ENCODE measurements around the gene LCN9. TPM values are rescaled to one million over a fixed set of nuclear protein-coding genes. Genes with fewer than 3 reads are reported as not detected.

Gene LCN9
- polyA plus RNA-seq, 1 donor (not counting 4 experiments of a cell fraction or from before 2014, with no cell fraction given) = not detected

- Histone ChIP-seq H3K27me3 (ENCODE audit: control insufficient read depth, extremely low read depth, insufficient read depth, low read length) (no peaks in the 10 kb centered on the region), H3K9me1 (ENCODE audit: control insufficient read depth, extremely low read depth, insufficient read depth, low read length) (no peaks in the 10 kb centered on the region), H3K9me3 (ENCODE audit: control insufficient read depth, low read depth, low read length) (no peaks in the 10 kb centered on the region), H3K4me3 (ENCODE audit: control insufficient read depth in 2 of 3, extremely low read depth in 1 of 3, insufficient read depth in 2 of 3, low read depth in 1 of 3, low read length in 3 of 3) (no peak overlapping the region), H3K9ac (ENCODE audit: control insufficient read depth, extremely low read depth, insufficient read depth, low read length) (no peak overlapping the region), H3K4me2 (ENCODE audit: control insufficient read depth, extremely low read depth, insufficient read depth, low read depth, low read length) (no peak overlapping the region), H3K27ac (ENCODE audit: control insufficient read depth, insufficient read depth, low read length) (no peak overlapping the region), H2AFZ (ENCODE audit: control insufficient read depth, low read length) (no peak overlapping the region), H3K4me1 (ENCODE audit: control insufficient read depth, extremely low read depth, insufficient read depth, low read length) (no peaks in the 10 kb centered on the region), H4K20me1 (ENCODE audit: control insufficient read depth, extremely low read depth, insufficient read depth, low read length) (no peaks in the 10 kb centered on the region), H3K36me3 (ENCODE audit: control insufficient read depth in 2 of 2, extremely low read depth in 1 of 2, insufficient read depth in 2 of 2, low read length in 2 of 2) (no peaks in the 10 kb centered on the region), H3K79me2 (ENCODE audit: control insufficient read depth, insufficient read depth, low read length) (no peaks in the 10 kb centered on the region)
- TF ChIP-seq EZH2 (IDR thresholded peaks at IDR 0.05; ENCODE audit: low read length) (no peak), CTCF (optimal IDR thresholded peaks at IDR 0.05 in 1 of 3, IDR thresholded peaks at IDR 0.05 in 1 of 3, conservative IDR thresholded peaks at IDR 0.05 in 1 of 3; ENCODE audit: extremely low read depth in 1 of 3, insufficient read depth in 2 of 3, low read length in 3 of 3) (no peak)
- dilution Hi-C loops (cut with MboI; ENCODE audit: extremely low pct_ligation_motif_present, low sequenced_read_pairs) = no loop called here
- DNase-seq (ENCODE audit: low read depth, low spot score) (no peak), FAIRE-seq (no peak)
These were observed 5.7 kb upstream of the LCN9 start for GRCh38 chr9:135657416-135657815.

- H3K9me1 ChIP-seq (ENCODE audit: control insufficient read depth, extremely low read depth, insufficient read depth, low read length) = no peaks in the 10 kb centered on the region
- no peaks in the 10 kb centered on the region for H3K79me2 ChIP-seq (ENCODE audit: control insufficient read depth, insufficient read depth, low read length)
- H3K36me3 ChIP-seq (ENCODE audit: control insufficient read depth in 2 of 2, extremely low read depth in 1 of 2, insufficient read depth in 2 of 2, low read length in 2 of 2) = no peaks in the 10 kb centered on the region
- DNase-seq (ENCODE audit: low read depth, low spot score) (no peak), FAIRE-seq (no peak)
- no peaks in the 10 kb centered on the region for H4K20me1 ChIP-seq (ENCODE audit: control insufficient read depth, extremely low read depth, insufficient read depth, low read length)
- TF ChIP-seq EZH2 (IDR thresholded peaks at IDR 0.05; ENCODE audit: low read length) (no peak), CTCF (optimal IDR thresholded peaks at IDR 0.05 in 1 of 3, IDR thresholded peaks at IDR 0.05 in 1 of 3, conservative IDR thresholded peaks at IDR 0.05 in 1 of 3; ENCODE audit: extremely low read depth in 1 of 3, insufficient read depth in 2 of 3, low read length in 3 of 3) (no peak)
- H3K9ac ChIP-seq (ENCODE audit: control insufficient read depth, extremely low read depth, insufficient read depth, low read length) = no peak overlapping the region
- H3K27ac ChIP-seq (ENCODE audit: control insufficient read depth, insufficient read depth, low read length) = no peak overlapping the region
- H3K9me3 ChIP-seq (ENCODE audit: control insufficient read depth, low read depth, low read length) = no peaks in the 10 kb centered on the region
- no peak overlapping the region for H3K4me3 ChIP-seq (ENCODE audit: control insufficient read depth in 2 of 3, extremely low read depth in 1 of 3, insufficient read depth in 2 of 3, low read depth in 1 of 3, low read length in 3 of 3)
- no peaks in the 10 kb centered on the region for H3K27me3 ChIP-seq (ENCODE audit: control insufficient read depth, extremely low read depth, insufficient read depth, low read length)
- dilution Hi-C loops (cut with MboI; ENCODE audit: extremely low pct_ligation_motif_present, low sequenced_read_pairs) = no loop called here
- H3K4me1 ChIP-seq (ENCODE audit: control insufficient read depth, extremely low read depth, insufficient read depth, low read length) = no peaks in the 10 kb centered on the region
- no peak overlapping the region for H2AFZ ChIP-seq (ENCODE audit: control insufficient read depth, low read length)
- H3K4me2 ChIP-seq (ENCODE audit: control insufficient read depth, extremely low read depth, insufficient read depth, low read depth, low read length) = no peak overlapping the region
These were observed 3.9 kb upstream of the LCN9 start for GRCh38 chr9:135659252-135659651.
